ENCODE measurements around the gene PNMT. TPM values are rescaled to one million over a fixed set of nuclear protein-coding genes. Genes with fewer than 3 reads are reported as not detected.

Gene PNMT
- polyA plus RNA-seq, 1 donor from 2014 or later = 1.5 TPM

GRCh38 chr17:39664581-39665561 is 3.4 kb upstream of the PNMT start, which contains the start of gene TCAP:
Gene TCAP (plus strand): TSS chr17:39665349. CDS start chr17:39665360, 11 bp downstream.
- no peak for TF ChIP-seq RAD21 (conservative IDR thresholded peaks at IDR 0.05)
- no peak for TF ChIP-seq EZH2 (IDR thresholded peaks at IDR 0.05; ENCODE audit: borderline replicate concordance, insufficient read depth, low read length, poor library complexity, severe bottlenecking)
- no peak for TF ChIP-seq EP300 (conservative IDR thresholded peaks at IDR 0.05; ENCODE audit: poor library complexity, severe bottlenecking)
- no peak for TF ChIP-seq MXI1 (conservative IDR thresholded peaks at IDR 0.05; ENCODE audit: poor library complexity, severe bottlenecking)
- no peak for TF ChIP-seq REST (IDR thresholded peaks at IDR 0.05; ENCODE audit: borderline replicate concordance)
- no peak for TF ChIP-seq SMC3 (conservative IDR thresholded peaks at IDR 0.05; ENCODE audit: poor library complexity)
- no peak for TF ChIP-seq POLR2AphosphoS5 (IDR thresholded peaks at IDR 0.05)
- TF ChIP-seq TAF1 (IDR thresholded peaks at IDR 0.05; ENCODE audit: low read depth) = no peak
- H3F3A ChIP-seq (ENCODE audit: insufficient read depth, low read length, poor library complexity, severe bottlenecking) = no peaks in the 10 kb centered on the region
- no peaks in the 10 kb centered on the region for H3K9me2 ChIP-seq (ENCODE audit: insufficient read depth, low read length)
- H3K4me2 ChIP-seq (ENCODE audit: low read length) = no peak within 1 kb of the TSS
- H3K79me2 ChIP-seq (replicated peaks; ENCODE audit: insufficient read depth, low read length) = no peaks in the 10 kb centered on the region
- H3K27ac ChIP-seq (ENCODE audit: low read length) = no peak within 1 kb of the TSS
- H3K27me3 ChIP-seq (ENCODE audit: insufficient read depth, low read depth, low read length) = peaks cover 19% of the 10 kb centered on the region
- H3K36me3 ChIP-seq (ENCODE audit: insufficient read depth, low read length) = no peaks in the 10 kb centered on the region
- no peaks in the 10 kb centered on the region for H4K20me1 ChIP-seq (ENCODE audit: insufficient read depth)
- no peak within 1 kb of the TSS for H2AFZ ChIP-seq (ENCODE audit: low read depth, low read length)
- no peaks in the 10 kb centered on the region for H3K9me3 ChIP-seq (ENCODE audit: low read length)
- H3K4me3 ChIP-seq (ENCODE audit: low read length) = no peak within 1 kb of the TSS
- no peak within 1 kb of the TSS for H3K9ac ChIP-seq (ENCODE audit: low read length)

- no peak for TF ChIP-seq MXI1 (conservative IDR thresholded peaks at IDR 0.05; ENCODE audit: poor library complexity, severe bottlenecking)
- TF ChIP-seq POLR2AphosphoS5 (IDR thresholded peaks at IDR 0.05) = no peak
- no peak for TF ChIP-seq EP300 (conservative IDR thresholded peaks at IDR 0.05; ENCODE audit: poor library complexity, severe bottlenecking)
- TF ChIP-seq RAD21 (conservative IDR thresholded peaks at IDR 0.05) = no peak
- no peak for TF ChIP-seq CTCF (IDR thresholded peaks at IDR 0.05; ENCODE audit: poor library complexity, severe bottlenecking)
- no peak for TF ChIP-seq SMC3 (conservative IDR thresholded peaks at IDR 0.05; ENCODE audit: poor library complexity)
- no peak for TF ChIP-seq TAF1 (IDR thresholded peaks at IDR 0.05; ENCODE audit: low read depth)
- no peak for TF ChIP-seq REST (IDR thresholded peaks at IDR 0.05; ENCODE audit: borderline replicate concordance)
- no peak for TF ChIP-seq EZH2 (IDR thresholded peaks at IDR 0.05; ENCODE audit: borderline replicate concordance, insufficient read depth, low read length, poor library complexity, severe bottlenecking)
- no peak overlapping the region for H2AFZ ChIP-seq (ENCODE audit: low read depth, low read length)
- H3F3A ChIP-seq (ENCODE audit: insufficient read depth, low read length, poor library complexity, severe bottlenecking) = no peaks in the 10 kb centered on the region
- no peaks in the 10 kb centered on the region for H3K36me3 ChIP-seq (ENCODE audit: insufficient read depth, low read length)
- H3K9ac ChIP-seq (ENCODE audit: low read length) = no peak overlapping the region
- no peaks in the 10 kb centered on the region for H3K9me3 ChIP-seq (ENCODE audit: low read length)
- no peaks in the 10 kb centered on the region for H4K20me1 ChIP-seq (ENCODE audit: insufficient read depth)
- no peak overlapping the region for H3K4me2 ChIP-seq (ENCODE audit: low read length)
- H3K27ac ChIP-seq (ENCODE audit: low read length) = no peak overlapping the region
- no peaks in the 10 kb centered on the region for H3K9me2 ChIP-seq (ENCODE audit: insufficient read depth, low read length)
- H3K79me2 ChIP-seq (replicated peaks; ENCODE audit: insufficient read depth, low read length) = no peaks in the 10 kb centered on the region
- H3K4me3 ChIP-seq (ENCODE audit: low read length) = no peak overlapping the region
- peaks cover 19% of the 10 kb centered on the region for H3K27me3 ChIP-seq (ENCODE audit: insufficient read depth, low read depth, low read length)
Measured at GRCh38 chr17:39665642-39666224, 2.5 kb upstream of the PNMT start.

Data from neural cell (in vitro differentiated cells).